AG04450 (cell line): ENCODE data around the gene ATXN1. TPM values are rescaled to one million over a fixed set of nuclear protein-coding genes. Genes with fewer than 3 reads are reported as not detected.

Source experiments
- CTCF ChIA-PET: fragments of 300-600, 350-600 bp; formaldehyde crosslinking; extraction: SDS; loops from one replicate; lab custom pipeline; 2022; ENCODE audit warnings: antibody characterized with exemption, inconsistent platforms; lab: Charles Lee
- POLR2A ChIA-PET: fragments of 350-600 bp; formaldehyde crosslinking; extraction: SDS; loops from one replicate; lab custom pipeline; 2021; ENCODE audit warnings: antibody characterized with exemption, inconsistent platforms; lab: Yijun Ruan, JAX
- DNase-seq: peaks from one replicate; pipeline ENCODE4 v3.0.0-alpha.2; 2011; ENCODE audit warnings: low read depth, low spot score
- H3K27ac ChIP-seq: one replicate; pipeline ENCODE4 v1.5.1; 2012; ENCODE audit warnings: low read depth, low read length, control low read depth
- H3K27me3 ChIP-seq: one replicate; pipeline ENCODE4 v1.6.0; 2012; ENCODE audit warnings: low read length; ENCODE audit not compliant: control insufficient read depth, insufficient read depth
- H3K4me3 ChIP-seq: 2 replicates; pipeline ENCODE4 v1.5.1; 2011; ENCODE audit warnings: mild to moderate bottlenecking, low read depth, low read length, control low read depth
- H3K9me3 ChIP-seq: 2 replicates; pipeline ENCODE4 v1.5.1; 2012; ENCODE audit warnings: low read length; ENCODE audit not compliant: control insufficient read depth, insufficient read depth
- CTCF ChIP-seq: IDR thresholded peaks from 2 replicates; pipeline ENCODE4 v1.5.1; 2011; ENCODE audit warnings: low read depth, low read length, control low read depth, inconsistent platforms
- polyA plus RNA-seq: library from polyadenylated mRNA; depleted of rRNA; stranded (reverse); fragments of >200 nt; gene quantifications from 2 replicates; pipeline ENCODE4 v1.2.3, GENCODE V29; 2011

ATXN1 gene
- polyA plus RNA-seq, 1 experiment: 12.6 TPM

- H3K27me3 ChIP-seq: no peaks in the 10 kb centered on the region
- TF ChIP-seq CTCF: no peak
- ChIA-PET CTCF (no interaction called here), POLR2A (no interaction called here)
- no peaks in the 10 kb centered on the region; the same call in none of the 2 replicates for H3K9me3 ChIP-seq
- peak overlapping the region; percentile 57 for H3K27ac ChIP-seq
- no peak overlapping the region for H3K4me3 ChIP-seq
- DNase-seq: no peak
Observed at GRCh38 chr6:16344756-16345155, 416.5 kb downstream of the ATXN1 start.

- DNase-seq: no peak
- ChIA-PET CTCF (interaction anchor here (1.1 kb wide), 1 partner anchor 57 kb away, joined by 3 read pairs; no protein-coding TSS in a partner anchor), POLR2A (no interaction called here)
- TF ChIP-seq CTCF: no peak
- no peaks in the 10 kb centered on the region; the same call in none of the 2 replicates for H3K9me3 ChIP-seq
- H3K27me3 ChIP-seq: no peaks in the 10 kb centered on the region
- peak overlapping the region; percentile 31 for H3K27ac ChIP-seq
- H3K4me3 ChIP-seq: no peak overlapping the region
Observed at GRCh38 chr6:16343593-16343992, 417.7 kb downstream of the ATXN1 start.

- ChIA-PET POLR2A (interaction anchor here (0.6 to 1.0 kb wide), 5 partner anchors 8 to 133 kb away, joined by 3 read pairs; no protein-coding TSS in a partner anchor), CTCF (interaction anchor here (0.6 to 2.7 kb wide), 10 partner anchors 9 to 424 kb away, joined by 3 to 20 read pairs (median 4); no protein-coding TSS in a partner anchor)
- H3K27ac ChIP-seq: peak overlapping the region; percentile 87
- no peak for TF ChIP-seq CTCF
- no peak overlapping the region for H3K4me3 ChIP-seq
- no peaks in the 10 kb centered on the region for H3K27me3 ChIP-seq
- no peaks in the 10 kb centered on the region; the same call in 1 of the 2 replicates for H3K9me3 ChIP-seq
- DNase-seq: no peak
Observed at GRCh38 chr6:16339265-16339587, 422.0 kb downstream of the ATXN1 start.

GRCh38 chr6:16338577-16339264 is 422.5 kb downstream of the ATXN1 start:
- Histone ChIP-seq H3K9me3 (no peaks in the 10 kb centered on the region; the same call in 1 of the 2 replicates), H3K4me3 (no peak overlapping the region), H3K27ac (peak overlapping the region; percentile 93), H3K27me3 (no peaks in the 10 kb centered on the region)
- ChIA-PET POLR2A (interaction anchor here (0.6 to 1.0 kb wide), 6 partner anchors 9 to 133 kb away, joined by 3 to 4 read pairs (median 3); no protein-coding TSS in a partner anchor), CTCF (interaction anchor here (0.6 to 2.7 kb wide), 10 partner anchors 9 to 424 kb away, joined by 3 to 20 read pairs (median 4); no protein-coding TSS in a partner anchor)
- TF ChIP-seq CTCF: peak; percentile 85
- peak; percentile 99 for DNase-seq
